H1 (cell line): ENCODE data around the gene NUBPL.

Source experiments
- CTCF ChIP-seq, 3 experiments: IDR thresholded peaks; 1 replicate in 2 of 3; 2 replicates in 1 of 3; pipeline versions ENCODE4 v1.5.1 to v1.6.1; 2011; ENCODE audit warnings: low read length in 3 of 3, mild to moderate bottlenecking in 3 of 3, inconsistent platforms in 2 of 3, low read depth in 1 of 3, moderate library complexity in 1 of 3; ENCODE audit not compliant: insufficient read depth in 1 of 3; ENCODE audit errors: control extremely low read depth in 1 of 3
- EZH2 ChIP-seq: fragments of 200-600 bp; sonication (generic); IDR thresholded peaks from 2 replicates; pipeline ENCODE4 v1.7.1; 2012; ENCODE audit warnings: low read depth, mild to moderate bottlenecking, moderate library complexity, low read length, inconsistent platforms; ENCODE audit not compliant: severe bottlenecking
- GABPA ChIP-seq: IDR thresholded peaks from 2 replicates; pipeline ENCODE4 v1.6.1; 2011; ENCODE audit warnings: mild to moderate bottlenecking, low read length, moderate library complexity, borderline replicate concordance; ENCODE audit not compliant: insufficient read depth
- KDM1A ChIP-seq: fragments of 200-600, 300-600 bp; sonication (generic); IDR thresholded peaks from 2 replicates; pipeline ENCODE4 v1.7.1; 2016; ENCODE audit warnings: mild to moderate bottlenecking, low read length, borderline replicate concordance
- MAFK ChIP-seq: IDR thresholded peaks from 2 replicates; pipeline ENCODE4 v1.6.1; 2012; ENCODE audit warnings: low read depth, mild to moderate bottlenecking, improper control_type of control experiment, low read length
- POU5F1 ChIP-seq: IDR thresholded peaks from 2 replicates; pipeline ENCODE4 v1.6.1; 2011; ENCODE audit warnings: low read depth, mild to moderate bottlenecking, low read length, moderate library complexity
- TAF1 ChIP-seq: IDR thresholded peaks from 2 replicates; pipeline ENCODE4 v1.6.1; 2011; ENCODE audit warnings: mild to moderate bottlenecking, low read depth, low read length
- TBP ChIP-seq: IDR thresholded peaks from 2 replicates; pipeline ENCODE4 v1.6.1; 2011; ENCODE audit warnings: low read depth, low read length, improper control_type of control experiment
- ZNF274 ChIP-seq: IDR thresholded peaks from 2 replicates; pipeline ENCODE4 v1.7.0; 2012; ENCODE audit warnings: low read length, borderline replicate concordance; ENCODE audit errors: extremely low read depth

- no peak for TF ChIP-seq CTCF (IDR thresholded peaks at IDR 0.05; ENCODE audit: control extremely low read depth in 1 of 3, insufficient read depth in 1 of 3, low read depth in 1 of 3, low read length in 3 of 3)
- no peak for TF ChIP-seq KDM1A
- no peak for TF ChIP-seq GABPA
- no peak for TF ChIP-seq TBP
- no peak for TF ChIP-seq TAF1
- no peak for TF ChIP-seq ZNF274
- no peak for TF ChIP-seq MAFK
- no peak for TF ChIP-seq EZH2
- no peak for TF ChIP-seq POU5F1
These were observed 199.1 kb downstream of the NUBPL start for GRCh38 chr14:31760277-31760676.
